OCI-LY1 (cell line): Measurements from ENCODE around the gene MN1.

Source experiments
- EZH2 ChIP-seq: fragments of 200-600 bp; sonication (generic), shearing (Covaris generic); IDR thresholded peaks from 2 replicates; pipeline ENCODE4 v1.8.0; 2017; ENCODE audit warnings: borderline replicate concordance, mixed run types, mild to moderate bottlenecking, antibody characterized with exemption, low read length, moderate library complexity, mixed read lengths
- TF ChIP-seq, protein P1 (sequence below): fragments of 200-600 bp; sonication (generic), shearing (Covaris generic); IDR thresholded peaks from 2 replicates; pipeline ENCODE4 v1.5.1; 2017; ENCODE audit warnings: mild to moderate bottlenecking, antibody characterized with exemption, low read length, moderate library complexity, mixed read lengths

DNA sequence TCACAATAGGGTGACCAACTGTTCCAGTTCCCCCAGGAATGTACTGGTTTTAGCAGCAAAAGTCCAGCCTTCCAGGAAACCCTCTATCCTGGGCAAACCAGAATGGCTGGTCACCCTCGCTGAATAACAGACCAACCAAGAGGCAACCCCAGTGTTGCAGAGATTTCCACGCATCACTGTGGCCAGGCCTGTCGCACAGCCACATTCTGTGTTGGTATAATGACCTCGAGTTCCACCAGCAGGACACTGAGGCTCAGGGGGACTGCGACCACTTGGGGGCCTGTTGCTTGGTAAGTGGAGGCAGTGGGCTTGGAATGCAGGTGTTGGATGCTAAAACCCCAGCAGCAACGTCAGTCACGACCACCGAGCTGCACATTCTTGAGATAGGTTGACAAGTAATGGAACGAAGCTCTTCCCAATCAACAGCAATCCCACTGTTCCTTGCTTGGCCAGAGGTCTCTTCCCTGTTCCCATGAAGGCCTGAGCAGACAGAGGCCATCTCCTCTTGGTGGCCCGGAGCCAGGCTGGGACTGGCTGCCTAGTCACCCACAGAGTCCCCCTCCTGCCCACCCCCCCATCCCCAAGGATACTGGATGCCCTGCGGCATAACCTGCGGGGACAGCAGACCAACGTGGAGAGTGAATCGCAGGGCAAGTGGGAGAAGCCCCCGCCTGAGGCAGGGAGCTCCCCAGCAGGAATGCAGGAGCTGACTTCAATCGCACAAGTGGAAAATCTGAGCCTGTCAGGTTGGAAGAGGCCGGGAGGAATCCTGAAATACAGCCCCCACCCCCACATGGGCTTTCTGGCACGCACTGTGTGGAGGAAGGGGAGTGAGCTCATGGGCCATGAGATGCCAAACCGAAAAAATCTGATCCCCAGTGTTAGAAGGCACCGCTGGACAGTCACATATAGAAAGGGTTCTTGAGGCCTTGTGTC is 43.4 kb upstream of the MN1 start:
- TF ChIP-seq, protein P1, sequence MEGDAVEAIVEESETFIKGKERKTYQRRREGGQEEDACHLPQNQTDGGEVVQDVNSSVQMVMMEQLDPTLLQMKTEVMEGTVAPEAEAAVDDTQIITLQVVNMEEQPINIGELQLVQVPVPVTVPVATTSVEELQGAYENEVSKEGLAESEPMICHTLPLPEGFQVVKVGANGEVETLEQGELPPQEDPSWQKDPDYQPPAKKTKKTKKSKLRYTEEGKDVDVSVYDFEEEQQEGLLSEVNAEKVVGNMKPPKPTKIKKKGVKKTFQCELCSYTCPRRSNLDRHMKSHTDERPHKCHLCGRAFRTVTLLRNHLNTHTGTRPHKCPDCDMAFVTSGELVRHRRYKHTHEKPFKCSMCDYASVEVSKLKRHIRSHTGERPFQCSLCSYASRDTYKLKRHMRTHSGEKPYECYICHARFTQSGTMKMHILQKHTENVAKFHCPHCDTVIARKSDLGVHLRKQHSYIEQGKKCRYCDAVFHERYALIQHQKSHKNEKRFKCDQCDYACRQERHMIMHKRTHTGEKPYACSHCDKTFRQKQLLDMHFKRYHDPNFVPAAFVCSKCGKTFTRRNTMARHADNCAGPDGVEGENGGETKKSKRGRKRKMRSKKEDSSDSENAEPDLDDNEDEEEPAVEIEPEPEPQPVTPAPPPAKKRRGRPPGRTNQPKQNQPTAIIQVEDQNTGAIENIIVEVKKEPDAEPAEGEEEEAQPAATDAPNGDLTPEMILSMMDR, result no peak
- TF ChIP-seq EZH2, result no peak
